IMR-90 (cell line): ENCODE data around the gene COX8C. TPM values are rescaled to one million over a fixed set of nuclear protein-coding genes. Genes with fewer than 3 reads are reported as not detected.

Experiments used
- ATAC-seq: fragments of 200-7000 bp; cut with Tn5 transposase; 2 replicates; pipeline ENCODE4 v1.9.1; 2020; ENCODE audit warnings: low read depth, mild to moderate bottlenecking, moderate library complexity
- BruUV-seq: library from RNA; stranded (reverse); fragments of 400-500 nt; replicated peaks from 2 replicates; lab custom pipeline; 2021; lab: Mats Ljungman, UMichigan
- CTCF ChIA-PET: fragments of 300-600 bp; formaldehyde crosslinking; extraction: SDS; loops from one replicate; lab custom pipeline; 2021; ENCODE audit warnings: antibody characterized with exemption; lab: Yijun Ruan, JAX
- POLR2A ChIA-PET: fragments of 300-600 bp; sonication (Branson Sonifier 250); formaldehyde crosslinking; loops from one replicate; lab custom pipeline; 2022; ENCODE audit warnings: antibody characterized with exemption; ENCODE audit not compliant: unreplicated experiment; lab: Charles Lee
- DNase-seq: peaks from one replicate; pipeline ENCODE4 v3.0.0; 2013
- H2AFZ ChIP-seq: replicated peaks from 2 replicates; pipeline ENCODE3; 2013; ENCODE audit warnings: low read length, mild to moderate bottlenecking; ENCODE audit not compliant: poor library complexity
- H2AK5ac ChIP-seq: 2 replicates; pipeline ENCODE4 v1.6.1; 2013; ENCODE audit warnings: low read depth, low read length, inconsistent platforms
- H2AK9ac ChIP-seq: replicated peaks from 2 replicates; pipeline ENCODE3; 2013; ENCODE audit warnings: mild to moderate bottlenecking, low read depth, low read length, moderate library complexity; ENCODE audit not compliant: poor library complexity
- H2BK120ac ChIP-seq: 2 replicates; pipeline ENCODE4 v1.6.1; 2013; ENCODE audit warnings: low read depth, low read length, inconsistent platforms
- H2BK15ac ChIP-seq: 3 replicates; pipeline ENCODE4 v1.6.1; 2013; ENCODE audit warnings: low read depth, low read length, inconsistent platforms
- H2BK20ac ChIP-seq: 2 replicates; pipeline ENCODE4 v1.6.1; 2013; ENCODE audit warnings: low read depth, mild to moderate bottlenecking, inconsistent platforms, low read length, moderate library complexity
- H2BK5ac ChIP-seq: 2 replicates; pipeline ENCODE4 v1.6.1; 2013; ENCODE audit warnings: mild to moderate bottlenecking, low read depth, low read length, inconsistent platforms; ENCODE audit not compliant: poor library complexity, severe bottlenecking
- H3K14ac ChIP-seq: replicated peaks from 2 replicates; pipeline ENCODE4 v1.6.1; 2013; ENCODE audit warnings: low read depth, low read length, inconsistent platforms
- H3K18ac ChIP-seq: 2 replicates; pipeline ENCODE4 v1.6.1; 2013; ENCODE audit warnings: low read depth, low read length, control low read depth
- H3K23ac ChIP-seq: 2 replicates; pipeline ENCODE4 v1.6.1; 2013; ENCODE audit warnings: low read depth, low read length, inconsistent platforms
- H3K27ac ChIP-seq: 2 replicates; pipeline ENCODE4 v1.5.1; 2013; ENCODE audit warnings: mild to moderate bottlenecking, control low read depth, low read length; ENCODE audit not compliant: insufficient read depth
- H3K27me3 ChIP-seq: 2 replicates; pipeline ENCODE4 v1.6.1; 2013; ENCODE audit warnings: low read length; ENCODE audit not compliant: control insufficient read depth, insufficient read depth
- H3K36me3 ChIP-seq: 2 replicates; pipeline ENCODE4 v1.6.1; 2013; ENCODE audit warnings: low read length, mixed read lengths; ENCODE audit not compliant: control insufficient read depth, insufficient read depth
- H3K4ac ChIP-seq: 2 replicates; pipeline ENCODE4 v1.6.1; 2013; ENCODE audit warnings: low read depth, low read length, inconsistent platforms
- H3K4me1 ChIP-seq: 2 replicates; pipeline ENCODE4 v1.6.1; 2013; ENCODE audit warnings: low read length, mixed read lengths; ENCODE audit not compliant: control insufficient read depth, insufficient read depth
- H3K4me2 ChIP-seq: 2 replicates; pipeline ENCODE4 v1.6.1; 2013; ENCODE audit warnings: low read depth, mild to moderate bottlenecking, control low read depth, low read length, moderate library complexity
- H3K4me3 ChIP-seq: 2 replicates; pipeline ENCODE4 v1.5.1; 2013; ENCODE audit warnings: low read depth, mild to moderate bottlenecking, control low read depth, low read length, moderate library complexity; ENCODE audit not compliant: insufficient read depth
- H3K56ac ChIP-seq: 2 replicates; pipeline ENCODE4 v1.6.1; 2013; ENCODE audit warnings: low read length, inconsistent platforms; ENCODE audit not compliant: insufficient read depth; ENCODE audit errors: extremely low read depth
- H3K79me1 ChIP-seq, 2 experiments: 2 replicates each; pipeline ENCODE4 v1.6.1; 2013; ENCODE audit warnings: low read length in 2 of 2, inconsistent platforms in 1 of 2, low read depth in 1 of 2
- H3K9ac ChIP-seq: 2 replicates; pipeline ENCODE4 v1.6.1; 2013; ENCODE audit warnings: low read depth, low read length, control low read depth
- H3K9me1 ChIP-seq: 2 replicates; pipeline ENCODE4 v1.6.1; 2013; ENCODE audit warnings: low read length, inconsistent platforms; ENCODE audit not compliant: insufficient read depth
- H3K9me3 ChIP-seq: 2 replicates; pipeline ENCODE4 v1.6.1; 2013; ENCODE audit warnings: low read length; ENCODE audit not compliant: control insufficient read depth, insufficient read depth
- H4K20me1 ChIP-seq: 2 replicates; pipeline ENCODE4 v1.6.1; 2013; ENCODE audit warnings: low read length, inconsistent platforms; ENCODE audit not compliant: insufficient read depth
- H4K5ac ChIP-seq: 2 replicates; pipeline ENCODE4 v1.6.1; 2013; ENCODE audit warnings: mild to moderate bottlenecking, low read depth, low read length, control low read depth
- H4K8ac ChIP-seq, 2 experiments: 2 replicates each; pipeline ENCODE4 v1.6.1; 2013; ENCODE audit warnings: low read depth in 2 of 2, low read length in 2 of 2, control low read depth in 1 of 2, inconsistent platforms in 1 of 2
- H4K91ac ChIP-seq: 2 replicates; pipeline ENCODE4 v1.6.1; 2013; ENCODE audit warnings: low read depth, low read length, inconsistent platforms; ENCODE audit not compliant: insufficient read depth
- BHLHE40 ChIP-seq: fragments of 150-350 bp; IDR thresholded peaks from 2 replicates; pipeline ENCODE4 v1.6.1; 2016; ENCODE audit warnings: mild to moderate bottlenecking, low read depth, low read length
- ELK1 ChIP-seq: fragments of 150-350 bp; IDR thresholded peaks from 2 replicates; pipeline ENCODE4 v1.6.1; 2016; ENCODE audit warnings: low read depth, mild to moderate bottlenecking, low read length, moderate library complexity, borderline replicate concordance
- FOS ChIP-seq: fragments of 150-350 bp; IDR thresholded peaks from 2 replicates; pipeline ENCODE4 v1.6.1; 2016; ENCODE audit warnings: low read depth, low read length
- MXI1 ChIP-seq: IDR thresholded peaks from 2 replicates; pipeline ENCODE4 v1.6.1; 2012; ENCODE audit warnings: low read depth, mild to moderate bottlenecking, low read length, moderate library complexity, borderline replicate concordance
- POLR2A ChIP-seq: IDR thresholded peaks from 2 replicates; pipeline ENCODE4 v1.6.1; 2012; ENCODE audit warnings: mild to moderate bottlenecking, low read depth, low read length
- RAD21 ChIP-seq: IDR thresholded peaks from 2 replicates; pipeline ENCODE4 v1.6.1; 2012; ENCODE audit warnings: low read length, improper control_type of control experiment
- RCOR1 ChIP-seq: IDR thresholded peaks from 2 replicates; pipeline ENCODE4 v1.6.1; 2012; ENCODE audit warnings: mild to moderate bottlenecking, low read length, improper control_type of control experiment; ENCODE audit not compliant: insufficient replicate concordance
- RFX5 ChIP-seq: IDR thresholded peaks from 2 replicates; pipeline ENCODE4 v1.8.0; 2012; ENCODE audit warnings: low read depth, mild to moderate bottlenecking, low read length, moderate library complexity
- WGBS, 2 experiments: methylation state at CpG; one replicate each; pipeline versions ENCODE4 v1.1.5 to v1.1.7; 2013; ENCODE audit warnings: missing lambda C conversion rate in 2 of 2; ENCODE audit not compliant: insufficient read length in 1 of 2; ENCODE audit errors: extremely low coverage in 2 of 2; 5-methylcytosine and 5-hydroxymethylcytosine counted together
- dilution Hi-C: fragments of 300-500 bp; cut with HindIII; formaldehyde crosslinking; loops from one replicate; pipeline ENCODE4 v1.14.3; 2018; ENCODE audit warnings: low sequenced_read_pairs; ENCODE audit not compliant: unreplicated experiment
- in situ Hi-C: fragments of 300-500 bp; cut with MboI; formaldehyde crosslinking; loops from 3 replicates; pipeline ENCODE4 v1.14.3; 2019; ENCODE audit warnings: low sequenced_read_pairs, inconsistent platforms, mixed read lengths
- intact Hi-C: fragments of 100-400 bp; cut with micrococcal nuclease; formaldehyde crosslinking; loops from 2 replicates; pipeline ENCODE4 v1.10.0; 2022
- polyA plus RNA-seq, 3 experiments: library from polyadenylated mRNA; depleted of rRNA; stranded (reverse); fragments of >200 nt; gene quantifications; 2 replicates each; pipeline ENCODE4 v1.2.3, GENCODE V29; 2012; ENCODE audit warnings: low replicate concordance in 1 of 3
- total RNA-seq: library from RNA; depleted of rRNA; stranded (reverse); fragments of >200 nt; gene quantifications from 2 replicates; pipeline ENCODE4 v1.2.3, GENCODE V29; 2012

The COX8C gene
- total and polyA plus RNA-seq, 2 of the 4 experiments (the other 2 are of a cell fraction) = not detected

- H4K5ac ChIP-seq = no peak overlapping the region
- H3K4me3 ChIP-seq = no peak overlapping the region
- no CpG with 5 or more reads among the region's 1 CpG for WGBS, 2 experiments
- no peaks in the 10 kb centered on the region for H3K9me3 ChIP-seq
- no peak overlapping the region for H2BK20ac ChIP-seq
- H3K4me1 ChIP-seq = 0 out of 2 replicates have a peak, but pooled peaks cover 2% of the 10 kb centered on the region
- H3K4ac ChIP-seq = no peak overlapping the region
- H4K91ac ChIP-seq = no peak overlapping the region
- intact Hi-C loops (no loop called here), in situ Hi-C loops (loop anchor here (25.0 kb wide), 1 partner anchor 1799 kb away; the partner anchor contains the start of gene PPP4R3A), dilution Hi-C loops (no loop called here)
- H2AFZ ChIP-seq = no peak overlapping the region
- H3K9me1 ChIP-seq = 0 out of 2 replicates have a peak, but pooled peaks cover 2% of the 10 kb centered on the region
- no peak overlapping the region for H2BK15ac ChIP-seq
- H2AK9ac ChIP-seq = no peak overlapping the region
- no peak overlapping the region for H3K4me2 ChIP-seq
- DNase-seq (no peak), ATAC-seq (no peak)
- H3K27ac ChIP-seq = no peak overlapping the region
- TF ChIP-seq FOS (no peak), MXI1 (no peak), RFX5 (no peak), BHLHE40 (no peak), RAD21 (no peak), RCOR1 (no peak), POLR2A (no peak), ELK1 (no peak)
- H3K56ac ChIP-seq = no peak overlapping the region
- CTCF ChIA-PET = no interaction called here
- no peak overlapping the region for H3K18ac ChIP-seq
- H3K23ac ChIP-seq = no peak overlapping the region
- no peak overlapping the region for H2AK5ac ChIP-seq
- no peak overlapping the region for H3K9ac ChIP-seq
- H3K14ac ChIP-seq = no peak overlapping the region
- BruUV-seq = no TSS peak
- H3K27me3 ChIP-seq = no peaks in the 10 kb centered on the region
- no peaks in the 10 kb centered on the region for H3K36me3 ChIP-seq
- POLR2A ChIA-PET = no interaction called here
- peaks cover 22% of the 10 kb centered on the region for H4K20me1 ChIP-seq
- no peak overlapping the region for H4K8ac ChIP-seq
- H2BK120ac ChIP-seq = no peak overlapping the region
- no peak overlapping the region for H2BK5ac ChIP-seq
- H3K79me1 ChIP-seq = peaks cover 23 to 53% of the 10 kb centered on the region in 2 experiments
These were observed 35.9 kb upstream of the COX8C start for GRCh38 chr14:93311082-93311481.
